ENCODE results near the gene TEX22.

Gene TEX22

GRCh38 chr14:105458571-105458970 is 60.2 kb downstream of the TEX22 start:
- TF ChIP-seq, protein P1, sequence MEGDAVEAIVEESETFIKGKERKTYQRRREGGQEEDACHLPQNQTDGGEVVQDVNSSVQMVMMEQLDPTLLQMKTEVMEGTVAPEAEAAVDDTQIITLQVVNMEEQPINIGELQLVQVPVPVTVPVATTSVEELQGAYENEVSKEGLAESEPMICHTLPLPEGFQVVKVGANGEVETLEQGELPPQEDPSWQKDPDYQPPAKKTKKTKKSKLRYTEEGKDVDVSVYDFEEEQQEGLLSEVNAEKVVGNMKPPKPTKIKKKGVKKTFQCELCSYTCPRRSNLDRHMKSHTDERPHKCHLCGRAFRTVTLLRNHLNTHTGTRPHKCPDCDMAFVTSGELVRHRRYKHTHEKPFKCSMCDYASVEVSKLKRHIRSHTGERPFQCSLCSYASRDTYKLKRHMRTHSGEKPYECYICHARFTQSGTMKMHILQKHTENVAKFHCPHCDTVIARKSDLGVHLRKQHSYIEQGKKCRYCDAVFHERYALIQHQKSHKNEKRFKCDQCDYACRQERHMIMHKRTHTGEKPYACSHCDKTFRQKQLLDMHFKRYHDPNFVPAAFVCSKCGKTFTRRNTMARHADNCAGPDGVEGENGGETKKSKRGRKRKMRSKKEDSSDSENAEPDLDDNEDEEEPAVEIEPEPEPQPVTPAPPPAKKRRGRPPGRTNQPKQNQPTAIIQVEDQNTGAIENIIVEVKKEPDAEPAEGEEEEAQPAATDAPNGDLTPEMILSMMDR (IDR thresholded peaks at IDR 0.05) = no peak

DNA sequence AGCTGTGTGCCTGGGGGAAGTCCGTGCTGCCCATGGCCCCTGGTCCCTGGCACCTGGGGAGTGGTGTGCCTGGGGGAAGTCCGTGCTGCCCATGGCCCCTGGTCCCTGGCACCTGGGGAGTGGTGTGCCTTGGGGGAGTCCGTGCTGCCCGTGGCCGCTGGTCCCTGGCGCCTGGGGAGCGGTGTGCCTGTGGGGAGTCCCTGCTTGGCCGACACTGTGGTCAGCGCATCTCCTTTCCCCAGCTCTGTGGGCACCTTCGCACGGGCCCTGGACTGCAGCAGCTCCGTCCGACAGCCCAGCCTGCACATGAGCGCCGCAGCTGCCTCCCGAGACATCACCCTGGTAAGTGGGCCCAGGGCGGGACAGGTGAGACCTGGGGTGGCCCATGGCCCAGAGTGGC is 61.8 kb downstream of the TEX22 start:
- TF ChIP-seq, protein P1 (IDR thresholded peaks at IDR 0.05) = no peak

DNA sequence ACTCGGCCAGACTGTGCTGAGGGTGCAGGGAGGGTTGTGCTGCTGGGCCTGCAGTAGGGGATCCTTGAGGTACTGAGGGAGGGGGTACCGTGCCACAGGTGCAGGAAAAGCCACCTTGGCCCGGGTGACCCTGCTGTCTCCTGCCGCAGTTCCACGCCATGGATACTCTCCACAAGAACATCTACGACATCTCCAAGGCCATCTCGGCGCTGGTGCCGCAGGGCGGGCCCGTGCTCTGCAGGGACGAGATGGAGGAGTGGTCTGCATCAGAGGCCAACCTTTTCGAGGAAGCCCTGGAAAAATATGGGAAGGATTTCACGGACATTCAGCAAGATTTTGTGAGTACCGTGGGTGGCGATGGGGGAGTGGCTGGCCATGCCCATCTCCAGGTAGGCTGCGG is 62.3 kb downstream of the TEX22 start:
- TF ChIP-seq, protein P1 (IDR thresholded peaks at IDR 0.05) = no peak

DNA sequence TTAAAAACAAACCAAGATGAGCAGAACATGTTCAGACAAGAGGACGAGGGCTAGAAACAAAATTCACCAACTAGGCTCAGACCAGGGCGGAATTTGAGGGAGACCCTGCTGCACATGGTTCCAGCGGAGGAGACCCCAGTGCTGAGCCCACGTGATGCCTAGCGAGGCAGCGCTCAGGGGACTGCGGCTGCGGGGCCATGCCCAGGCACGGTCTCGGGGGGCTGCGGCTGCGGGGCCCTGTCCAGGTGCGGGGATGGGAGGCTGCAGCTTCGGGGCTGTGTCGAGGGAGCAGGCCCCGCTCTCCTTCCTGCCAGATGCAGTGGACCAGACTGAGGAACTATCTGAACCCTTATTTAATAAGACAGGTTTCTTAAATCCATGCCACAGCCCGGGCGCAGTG is 63.6 kb downstream of the TEX22 start:
- TF ChIP-seq, protein P1 (IDR thresholded peaks at IDR 0.05) = no peak
